IPS DF 6.9 (cell line): ENCODE results near the gene LRRC46.

Source experiments
- DNase-seq: peaks from one replicate; pipeline ENCODE4 v3.0.0-alpha.2; 2013; ENCODE audit warnings: low read depth, low spot score
- H3K27ac ChIP-seq: one replicate; pipeline ENCODE4 v1.5.1; 2013; ENCODE audit warnings: low read length, control low read depth
- H3K27me3 ChIP-seq: 2 replicates; pipeline ENCODE4 v1.6.1; 2013; ENCODE audit warnings: mild to moderate bottlenecking, low read length; ENCODE audit not compliant: control insufficient read depth, insufficient read depth
- H3K36me3 ChIP-seq: 2 replicates; pipeline ENCODE4 v1.6.1; 2013; ENCODE audit warnings: low read length; ENCODE audit not compliant: control insufficient read depth, insufficient read depth
- H3K4me1 ChIP-seq: 2 replicates; pipeline ENCODE4 v1.6.1; 2013; ENCODE audit warnings: low read length; ENCODE audit not compliant: control insufficient read depth, insufficient read depth
- H3K4me3 ChIP-seq: 2 replicates; pipeline ENCODE4 v1.5.1; 2013; ENCODE audit warnings: mild to moderate bottlenecking, low read length
- H3K9me3 ChIP-seq: 2 replicates; pipeline ENCODE4 v1.6.1; 2013; ENCODE audit warnings: low read length, inconsistent platforms; ENCODE audit not compliant: control insufficient read depth, insufficient read depth
- WGBS: extraction: QIAGEN DNeasy Blood & Tissue Kit; methylation state at CpG from one replicate; pipeline ENCODE4 v1.1.7; 2013; ENCODE audit warnings: mixed read lengths, missing lambda C conversion rate; ENCODE audit not compliant: insufficient read length, insufficient coverage; 5-methylcytosine and 5-hydroxymethylcytosine counted together

Gene LRRC46

DNA sequence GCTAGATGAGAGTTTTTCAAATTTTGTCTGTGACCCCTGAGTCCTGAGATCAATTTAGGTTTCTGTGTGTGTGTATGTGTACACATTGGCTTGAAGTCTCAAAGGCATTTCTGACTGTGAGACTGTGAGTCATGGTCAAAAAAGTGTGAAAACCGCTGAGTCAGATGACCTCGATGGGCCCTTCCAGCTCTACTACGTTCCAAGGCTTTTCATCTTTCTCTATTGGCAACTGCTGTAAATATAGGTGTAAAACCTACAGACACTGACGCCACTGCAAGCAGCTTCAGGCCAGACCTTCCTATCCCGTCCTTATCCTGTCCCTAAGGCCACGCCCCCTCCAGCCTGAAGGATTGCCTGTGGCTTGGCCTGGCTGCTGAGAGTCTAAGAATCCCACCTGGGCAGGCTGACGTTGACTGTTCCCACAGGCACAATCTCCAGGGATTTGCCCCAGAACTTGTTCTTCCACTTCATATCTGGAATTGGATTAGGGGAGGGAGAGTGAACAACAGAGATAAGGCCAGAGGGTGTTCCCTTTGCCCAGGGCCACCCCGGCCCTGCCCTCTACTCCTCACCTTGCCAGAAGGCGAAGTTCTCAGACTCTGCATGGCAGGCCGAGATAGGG, 21.2 kb upstream of the LRRC46 start:
- Histone ChIP-seq H3K27ac (no peak overlapping the region), H3K36me3 (peaks cover 5% of the 10 kb centered on the region; the same call in 1 of the 2 replicates), H3K9me3 (no peaks in the 10 kb centered on the region), H3K4me1 (no peaks in the 10 kb centered on the region), H3K4me3 (no peak overlapping the region), H3K27me3 (no peaks in the 10 kb centered on the region)
- no CpG with 5 or more reads among the region's 10 CpGs for WGBS
- no peak for DNase-seq

DNA sequence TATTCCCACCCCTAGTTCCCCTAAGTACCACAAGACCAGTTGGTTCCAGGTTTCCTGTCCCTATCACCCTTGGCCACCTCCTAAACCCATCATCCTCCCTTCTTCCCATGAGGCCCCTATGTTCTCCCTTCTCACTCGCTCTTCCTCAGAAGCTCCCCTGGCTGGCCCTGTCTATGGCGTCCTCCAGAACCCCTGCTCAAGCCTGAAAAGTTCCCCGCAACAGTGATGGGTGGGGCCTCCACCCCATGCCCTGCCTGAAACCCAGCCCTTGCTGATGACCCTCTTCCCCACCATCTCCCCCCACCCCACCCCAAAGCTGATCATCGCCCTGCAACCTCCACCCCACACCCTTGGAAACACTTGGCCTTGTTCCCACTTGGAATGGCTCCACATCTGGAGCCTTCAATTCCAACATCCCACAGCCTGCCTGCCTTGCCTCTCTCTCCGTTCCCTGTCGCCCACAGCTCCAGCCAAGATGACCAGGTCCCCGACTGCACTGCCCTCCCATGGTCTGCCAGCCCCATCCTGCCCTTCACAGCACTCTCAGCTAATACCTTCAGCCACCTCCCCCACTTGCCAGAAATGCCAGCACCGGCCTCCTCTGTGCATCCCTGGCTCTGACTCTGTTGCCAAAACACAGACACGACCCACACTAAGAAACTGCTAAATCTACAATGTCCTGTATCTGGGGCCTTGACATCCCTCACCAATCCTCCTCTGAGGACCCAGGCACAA, 20.4 kb upstream of the LRRC46 start:
- Histone ChIP-seq H3K27me3 (no peaks in the 10 kb centered on the region), H3K4me1 (no peaks in the 10 kb centered on the region), H3K36me3 (peaks cover 5% of the 10 kb centered on the region; the same call in 1 of the 2 replicates), H3K27ac (no peak overlapping the region), H3K4me3 (no peak overlapping the region), H3K9me3 (no peaks in the 10 kb centered on the region)
- WGBS: no CpG with 5 or more reads among the region's 9 CpGs
- no peak for DNase-seq

DNA sequence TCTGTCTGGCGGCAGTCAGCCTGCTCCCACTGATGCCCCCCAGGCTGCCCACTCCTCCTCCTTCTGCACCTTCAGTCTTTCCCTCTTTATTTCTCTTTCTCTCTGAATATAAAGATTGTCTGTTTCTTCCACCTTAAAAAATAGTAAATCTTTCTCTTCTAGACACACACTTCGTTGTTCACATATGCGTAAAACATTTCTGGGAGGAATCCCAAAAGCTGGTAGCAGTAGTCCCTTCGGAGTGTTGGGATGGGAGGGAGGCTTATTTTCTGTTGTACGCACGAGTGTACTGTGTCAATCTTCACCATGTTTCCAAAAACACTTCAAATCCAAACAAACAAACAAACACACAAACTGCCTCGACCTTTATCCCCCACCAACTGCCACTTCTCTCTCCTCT, 19.8 kb upstream of the LRRC46 start:
- H3K36me3 ChIP-seq: peaks cover 11% of the 10 kb centered on the region; the same call in 1 of the 2 replicates
- 100% methylated on average over 1 of the region's 7 CpGs for WGBS
- H3K27ac ChIP-seq: no peak overlapping the region
- H3K27me3 ChIP-seq: no peaks in the 10 kb centered on the region
- no peaks in the 10 kb centered on the region for H3K4me1 ChIP-seq
- H3K9me3 ChIP-seq: no peaks in the 10 kb centered on the region
- H3K4me3 ChIP-seq: no peak overlapping the region
- no peak for DNase-seq

DNA sequence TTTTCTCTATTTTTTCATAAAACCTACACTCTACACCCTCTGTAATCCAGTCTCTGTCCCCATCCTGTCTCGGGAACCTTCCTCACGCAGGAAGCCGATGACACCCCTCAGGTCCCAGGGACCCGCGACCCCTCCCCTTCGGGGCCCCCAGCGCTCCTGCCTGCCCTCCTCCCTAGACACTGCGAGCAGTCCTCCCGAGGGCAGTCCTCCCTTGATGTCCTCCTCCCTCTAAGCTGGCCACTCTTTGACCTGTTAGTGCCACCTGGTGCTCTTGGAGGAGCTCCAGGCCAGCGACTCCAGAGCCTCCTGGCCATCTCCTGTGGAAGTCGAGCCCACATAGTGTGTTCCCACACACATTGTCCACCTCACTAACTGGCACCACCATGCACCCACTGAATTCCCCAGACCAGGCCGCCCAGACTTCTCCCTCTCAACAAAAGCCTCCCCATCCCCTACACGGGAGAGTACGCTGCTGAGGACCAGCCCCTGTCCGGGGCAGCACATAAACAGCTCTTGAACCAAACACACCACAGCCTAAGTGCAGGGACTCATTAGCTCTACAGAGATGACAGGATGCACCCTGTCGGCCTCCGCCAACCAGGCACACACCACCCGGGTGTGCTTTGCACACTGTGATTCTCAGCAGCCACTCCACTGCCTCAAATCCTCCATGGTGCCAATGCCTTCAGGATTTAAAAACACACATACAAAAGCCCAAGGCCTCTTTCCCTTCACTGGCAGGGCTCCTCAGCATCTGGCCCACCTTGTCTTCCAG, 19.1 kb upstream of the LRRC46 start:
- Histone ChIP-seq H3K4me3 (no peak overlapping the region), H3K4me1 (no peaks in the 10 kb centered on the region), H3K27me3 (no peaks in the 10 kb centered on the region), H3K27ac (no peak overlapping the region), H3K9me3 (no peaks in the 10 kb centered on the region), H3K36me3 (peaks cover 13% of the 10 kb centered on the region; the same call in 1 of the 2 replicates)
- WGBS: no CpG with 5 or more reads among the region's 18 CpGs
- DNase-seq: no peak

DNA sequence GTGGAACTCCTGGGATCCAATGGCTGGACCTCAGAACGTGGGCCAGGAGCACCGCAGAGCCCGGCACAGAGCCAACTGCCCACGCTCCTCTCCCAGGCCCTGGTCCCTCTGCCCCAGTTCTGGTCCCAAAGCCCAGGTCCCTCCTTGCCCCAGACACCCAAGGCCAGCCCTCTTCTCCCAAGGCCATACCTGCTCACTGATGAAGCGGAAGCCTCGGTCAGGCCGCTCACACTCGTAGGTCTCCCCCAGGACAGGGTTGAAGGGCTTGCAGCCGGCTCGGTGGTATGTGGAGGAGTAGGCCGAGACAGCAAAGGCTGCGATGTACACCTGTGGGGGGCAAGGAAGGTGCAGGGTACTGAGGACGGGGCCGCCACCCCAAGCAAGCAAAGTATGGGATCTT, 18.4 kb upstream of the LRRC46 start:
- H3K4me1 ChIP-seq: no peaks in the 10 kb centered on the region
- peaks cover 13% of the 10 kb centered on the region; the same call in 1 of the 2 replicates for H3K36me3 ChIP-seq
- DNase-seq: no peak
- H3K27me3 ChIP-seq: no peaks in the 10 kb centered on the region
- no CpG with 5 or more reads among the region's 14 CpGs for WGBS
- no peak overlapping the region for H3K4me3 ChIP-seq
- H3K27ac ChIP-seq: no peak overlapping the region
- no peaks in the 10 kb centered on the region for H3K9me3 ChIP-seq

DNA sequence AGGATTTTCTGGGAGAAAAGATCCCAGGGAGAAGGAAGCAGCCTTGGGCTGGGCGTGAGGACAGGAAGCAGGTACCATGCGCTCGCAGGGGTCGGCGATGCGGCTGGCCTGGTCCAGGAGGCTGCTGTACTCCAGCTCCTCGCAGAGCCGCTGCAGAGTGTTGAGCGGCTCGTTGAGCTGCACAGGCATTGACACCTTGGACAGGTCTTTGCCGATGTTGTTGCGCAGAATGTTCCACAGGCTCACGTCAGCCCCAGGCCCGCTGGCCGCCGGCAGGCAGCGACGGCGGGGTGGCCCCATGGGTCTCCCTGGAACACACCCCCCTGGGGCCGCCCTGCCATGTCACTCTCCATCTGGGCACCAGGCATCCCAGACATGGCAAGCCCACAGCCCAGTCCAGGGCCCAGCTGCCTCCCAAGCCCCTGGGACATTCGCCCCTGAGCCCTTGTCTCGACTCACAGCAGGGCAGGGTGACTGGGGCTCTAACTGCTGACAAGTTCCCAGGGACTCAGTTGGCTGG, 17.9 kb upstream of the LRRC46 start:
- Histone ChIP-seq H3K4me1 (no peaks in the 10 kb centered on the region), H3K36me3 (peaks cover 8% of the 10 kb centered on the region; the same call in 1 of the 2 replicates), H3K27me3 (no peaks in the 10 kb centered on the region), H3K9me3 (no peaks in the 10 kb centered on the region), H3K4me3 (no peak overlapping the region), H3K27ac (no peak overlapping the region)
- no peak for DNase-seq
- no CpG with 5 or more reads among the region's 22 CpGs for WGBS

DNA sequence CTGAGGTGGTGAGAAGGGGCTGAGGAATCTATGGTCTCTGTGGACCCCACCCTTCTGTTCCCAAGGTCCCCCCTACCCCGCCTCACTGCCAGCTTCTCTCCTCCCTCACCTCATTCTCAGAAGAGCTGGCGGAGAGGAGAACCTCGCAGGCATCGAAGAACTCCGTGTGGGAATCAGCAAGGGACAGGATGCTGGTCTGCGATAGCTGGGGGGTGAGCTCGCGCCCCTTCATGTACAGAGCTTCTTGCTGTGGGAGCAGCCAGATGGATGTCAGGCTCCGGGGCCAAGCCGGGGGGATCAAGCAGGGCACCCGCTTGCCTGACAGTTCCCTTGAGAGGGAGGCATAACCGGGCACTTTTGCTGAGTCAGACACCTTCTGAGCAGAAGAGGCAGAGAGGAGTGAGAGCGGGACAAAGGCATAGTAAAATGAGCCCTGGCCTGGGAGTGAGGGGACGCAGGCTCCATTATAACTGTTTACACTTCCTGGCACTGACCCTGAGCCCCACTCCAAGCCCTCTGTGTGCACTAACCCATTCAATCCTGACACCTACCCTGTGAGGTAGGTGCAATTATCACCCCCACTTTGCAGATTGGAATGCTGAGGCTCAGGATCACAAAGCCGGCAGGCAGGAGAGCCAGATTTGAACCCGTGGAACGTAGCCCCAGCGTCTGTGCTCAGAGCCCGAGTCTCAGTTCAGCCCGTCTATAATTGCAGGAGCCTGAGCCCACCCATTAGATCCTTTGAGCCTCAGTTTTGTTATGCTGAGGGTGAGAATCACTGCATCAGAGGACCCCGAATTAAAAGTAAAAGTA, 16.2 kb upstream of the LRRC46 start:
- no peaks in the 10 kb centered on the region for H3K4me1 ChIP-seq
- no peak for DNase-seq
- peaks cover 8% of the 10 kb centered on the region; the same call in 1 of the 2 replicates for H3K36me3 ChIP-seq
- H3K27me3 ChIP-seq: no peaks in the 10 kb centered on the region
- H3K4me3 ChIP-seq: no peak overlapping the region
- no peaks in the 10 kb centered on the region for H3K9me3 ChIP-seq
- no CpG with 5 or more reads among the region's 21 CpGs for WGBS
- H3K27ac ChIP-seq: no peak overlapping the region

DNA sequence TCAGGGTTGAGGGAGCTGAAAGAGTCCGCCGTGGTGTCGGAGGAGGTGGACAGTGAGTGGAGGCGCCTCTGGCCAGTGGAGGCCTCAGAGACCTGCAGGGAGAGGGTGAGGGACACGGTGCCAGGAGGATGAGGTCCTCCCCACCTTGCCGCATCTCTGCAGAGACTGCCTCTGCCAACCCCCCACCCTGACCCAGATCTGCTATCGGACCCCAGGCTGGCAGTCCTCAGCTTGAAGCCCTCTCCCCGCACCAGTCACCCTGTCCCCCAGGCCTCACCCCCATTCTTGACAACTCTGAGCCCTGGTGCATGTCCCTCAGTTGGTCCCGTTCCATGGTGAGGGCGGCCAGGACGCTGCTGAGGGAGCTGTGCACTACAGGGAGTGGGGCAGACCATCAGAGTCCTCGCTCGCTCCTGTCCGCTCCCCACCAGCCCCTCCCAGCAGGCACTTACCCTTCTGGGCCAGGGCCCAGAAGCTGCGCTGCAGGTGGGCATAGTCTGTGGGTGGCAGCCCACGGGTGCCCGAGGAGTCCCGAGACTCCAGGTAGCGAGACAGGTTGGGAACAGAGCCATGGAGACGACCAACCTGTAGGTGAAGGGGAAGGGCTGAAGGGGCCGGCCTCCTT, 15.2 kb upstream of the LRRC46 start:
- no CpG with 5 or more reads among the region's 21 CpGs for WGBS
- no peak for DNase-seq
- Histone ChIP-seq H3K4me1 (0 out of 2 replicates have a peak, but pooled peaks cover 1% of the 10 kb centered on the region), H3K36me3 (peaks cover 8% of the 10 kb centered on the region; the same call in 1 of the 2 replicates), H3K27me3 (no peaks in the 10 kb centered on the region), H3K27ac (no peak overlapping the region), H3K4me3 (no peak overlapping the region), H3K9me3 (no peaks in the 10 kb centered on the region)

DNA sequence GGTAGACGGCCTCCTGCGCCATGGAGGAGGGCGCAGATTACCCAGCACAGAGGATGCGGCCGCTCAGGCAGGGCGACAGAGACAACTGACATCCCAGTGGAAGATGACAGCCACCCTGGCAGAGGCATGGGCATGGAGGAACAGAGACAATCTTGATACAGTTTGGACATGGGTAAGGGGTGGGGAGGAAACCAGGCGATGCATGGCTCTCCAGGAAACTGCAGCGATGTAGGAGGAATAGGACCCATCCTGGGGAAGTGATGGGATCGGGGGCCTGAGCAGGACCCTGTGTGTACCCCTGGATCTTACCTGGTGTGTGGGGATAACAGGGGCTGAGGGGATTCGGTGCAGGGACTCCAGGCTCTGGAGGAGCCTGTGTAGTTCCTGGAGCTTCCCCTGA, 14.5 kb upstream of the LRRC46 start:
- Histone ChIP-seq H3K4me3 (no peak overlapping the region), H3K36me3 (peaks cover 8% of the 10 kb centered on the region; the same call in 1 of the 2 replicates), H3K27me3 (no peaks in the 10 kb centered on the region), H3K27ac (no peak overlapping the region), H3K9me3 (no peaks in the 10 kb centered on the region), H3K4me1 (0 out of 2 replicates have a peak, but pooled peaks cover 1% of the 10 kb centered on the region)
- WGBS: no CpG with 5 or more reads among the region's 10 CpGs
- no peak for DNase-seq
